Ishikawa (cell line): ENCODE data around the gene NAT8L.

Source experiments
- CREB1 ChIP-seq: IDR thresholded peaks from 2 replicates; pipeline ENCODE4 v1.6.1; 2012; ENCODE audit warnings: low read depth
- EGR1 ChIP-seq: IDR thresholded peaks from 2 replicates; pipeline ENCODE4 v1.6.1; 2012
- EP300 ChIP-seq: IDR thresholded peaks from 2 replicates; pipeline ENCODE4 v1.6.1; 2012; ENCODE audit warnings: borderline replicate concordance
- FOXM1 ChIP-seq: IDR thresholded peaks from 2 replicates; pipeline ENCODE4 v1.6.1; 2012; ENCODE audit warnings: low read depth, borderline replicate concordance
- MAX ChIP-seq: IDR thresholded peaks from 2 replicates; pipeline ENCODE4 v1.6.1; 2012
- NFIC ChIP-seq: IDR thresholded peaks from 2 replicates; pipeline ENCODE4 v1.6.1; 2012
- RAD21 ChIP-seq: IDR thresholded peaks from 2 replicates; pipeline ENCODE4 v1.6.1; 2012; ENCODE audit warnings: low read depth
- TAF1 ChIP-seq: IDR thresholded peaks from 2 replicates; pipeline ENCODE4 v1.6.1; 2012; ENCODE audit warnings: low read depth, mild to moderate bottlenecking
- TCF12 ChIP-seq: IDR thresholded peaks from 2 replicates; pipeline ENCODE4 v1.6.1; 2012; ENCODE audit warnings: low read depth
- TEAD4 ChIP-seq: IDR thresholded peaks from 2 replicates; pipeline ENCODE4 v1.6.1; 2012
- USF1 ChIP-seq: IDR thresholded peaks from 2 replicates; pipeline ENCODE4 v1.6.1; 2012
- ZBTB7A ChIP-seq: IDR thresholded peaks from 2 replicates; pipeline ENCODE4 v1.6.1; 2012; ENCODE audit warnings: low read depth

The NAT8L gene

GRCh38 chr4:2104556-2105345, 45.6 kb downstream of the NAT8L start:
- TF ChIP-seq TCF12 (no peak), USF1 (no peak), ZBTB7A (no peak), FOXM1 (no peak), TAF1 (no peak)

GRCh38 chr4:2105559-2105958, 46.4 kb downstream of the NAT8L start:
- TF ChIP-seq MAX (no peak), CREB1 (no peak), NFIC (no peak), EGR1 (no peak), TCF12 (no peak), TEAD4 (no peak), RAD21 (no peak), FOXM1 (no peak), EP300 (no peak), USF1 (no peak)

GRCh38 chr4:2116687-2117400, 57.7 kb downstream of the NAT8L start:
- TF ChIP-seq FOXM1: no peak
- no peak for TF ChIP-seq USF1
- no peak for TF ChIP-seq MAX
- TF ChIP-seq NFIC: no peak
